Fibroblast of villous mesenchyme (primary cell): ENCODE results near the gene ASPN. TPM values are rescaled to one million over a fixed set of nuclear protein-coding genes. Genes with fewer than 3 reads are reported as not detected.

Experiments
- DNase-seq: peaks from one replicate; pipeline ENCODE4 v3.0.0-alpha.2; 2010; ENCODE audit warnings: low read depth
- H3K4me3 ChIP-seq: 2 replicates; pipeline ENCODE4 v1.5.1; 2011; ENCODE audit warnings: low read depth, mild to moderate bottlenecking, low read length
- CTCF ChIP-seq: IDR thresholded peaks from 2 replicates; pipeline ENCODE4 v1.5.1; 2012; ENCODE audit warnings: low read depth, mild to moderate bottlenecking, low read length; ENCODE audit not compliant: insufficient read depth
- total RNA-seq: library from RNA; depleted of rRNA; stranded (reverse); fragments of >200 nt; gene quantifications from 2 replicates; pipeline ENCODE4 v1.2.3, GENCODE V29; 2012

The ASPN gene
- total RNA-seq, 1 donor: 3.9 TPM

DNA sequence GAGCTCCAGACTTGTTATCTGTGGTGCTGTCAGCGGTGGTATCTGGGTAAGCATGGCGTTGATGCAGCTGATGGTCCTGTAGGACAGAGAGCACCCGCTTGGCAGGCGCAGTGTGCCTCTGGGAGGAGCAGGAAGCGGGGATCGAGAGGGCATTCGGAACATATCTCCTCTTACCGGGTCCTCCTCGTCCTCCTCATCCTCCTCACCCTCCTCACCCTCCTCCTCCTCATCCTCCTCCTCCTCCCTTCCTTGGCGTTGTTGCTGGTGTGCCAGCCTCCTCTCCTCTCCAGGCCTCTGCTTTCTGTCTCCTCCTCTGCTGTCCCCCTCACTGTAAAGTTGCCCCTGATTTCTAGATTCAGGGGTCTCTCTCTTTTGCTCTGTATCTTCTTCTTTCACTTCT, 32.3 kb upstream of the ASPN start:
- no peak for DNase-seq
- TF ChIP-seq CTCF: no peak
- H3K4me3 ChIP-seq: no peak overlapping the region

DNA sequence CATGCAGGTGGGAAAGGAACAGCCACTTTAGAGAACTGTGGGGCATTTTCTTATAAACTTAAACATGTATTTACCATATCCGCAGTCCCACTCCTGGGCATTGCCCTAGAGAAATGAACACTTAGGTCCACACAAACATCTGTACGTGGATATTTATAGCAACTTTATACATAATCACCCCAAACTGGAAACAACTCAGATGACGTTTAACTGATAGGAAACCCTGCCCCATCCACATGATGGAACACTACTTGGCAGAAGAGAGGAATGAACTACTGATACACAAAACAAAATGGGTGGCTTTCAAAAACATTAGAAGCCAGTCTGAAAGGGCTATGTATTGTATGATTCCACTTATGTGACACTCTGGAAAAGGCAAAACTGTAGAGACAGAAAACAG, 31.0 kb upstream of the ASPN start:
- H3K4me3 ChIP-seq: no peak overlapping the region
- DNase-seq: no peak
- TF ChIP-seq CTCF: no peak

DNA sequence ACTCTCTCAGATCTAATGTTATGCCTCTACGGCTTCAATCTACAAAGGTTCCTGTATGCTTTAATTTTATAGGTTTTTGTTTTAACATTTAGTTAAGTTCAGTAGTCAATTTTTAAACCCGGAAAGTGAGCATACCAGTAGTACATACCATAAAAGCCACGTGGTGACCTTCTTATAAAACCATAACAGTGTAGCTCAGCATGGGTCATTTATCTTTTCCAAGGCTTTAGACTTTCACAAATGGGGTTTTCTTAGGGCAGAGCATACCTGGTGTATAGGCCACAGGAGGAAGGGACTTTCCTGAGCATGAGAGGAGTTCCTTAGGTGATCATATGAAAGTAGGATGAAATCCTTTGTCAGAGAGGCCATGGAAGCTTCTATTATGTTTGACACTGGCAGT, 30.3 kb upstream of the ASPN start:
- no peak for DNase-seq
- no peak for TF ChIP-seq CTCF
- H3K4me3 ChIP-seq: no peak overlapping the region

DNA sequence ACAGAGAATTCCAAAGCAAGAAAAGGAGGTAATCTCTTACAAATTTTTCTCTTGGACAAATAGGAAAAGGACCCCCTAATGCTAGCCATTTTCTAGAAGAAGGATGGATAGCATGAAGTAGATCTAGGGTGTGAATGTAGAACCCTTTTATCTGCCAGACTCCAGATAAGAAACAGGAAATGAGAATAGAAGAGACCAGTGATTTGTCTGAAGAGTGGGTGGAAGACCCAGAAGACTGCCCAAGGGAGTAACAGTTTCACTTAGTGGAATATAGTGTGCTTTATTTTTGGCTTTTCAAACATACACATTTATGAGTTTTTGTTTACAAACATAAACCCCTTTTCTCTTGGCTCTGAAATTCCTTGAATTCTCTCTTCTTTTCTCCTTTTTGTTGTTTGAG, 28.4 kb upstream of the ASPN start:
- no peak for DNase-seq
- no peak overlapping the region for H3K4me3 ChIP-seq
- TF ChIP-seq CTCF: no peak

DNA sequence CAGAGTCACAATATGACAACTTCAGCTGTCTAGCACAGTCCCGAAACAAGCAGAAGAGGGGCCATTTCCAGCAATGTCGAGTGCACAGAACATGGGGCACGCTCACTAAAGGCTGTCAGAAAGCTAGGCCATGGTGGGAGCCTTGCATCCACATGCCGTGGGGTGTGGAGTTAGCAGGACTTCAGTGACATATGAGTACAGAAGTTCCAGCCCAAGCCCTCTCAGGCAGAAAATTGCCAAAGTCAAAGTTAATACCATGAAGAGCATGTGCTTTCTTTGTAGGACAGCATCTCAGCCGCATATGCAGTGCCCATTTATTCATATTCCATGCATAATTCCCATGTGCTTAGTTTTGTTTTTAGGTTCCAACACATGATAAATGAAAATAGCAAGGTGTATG, 26.7 kb upstream of the ASPN start:
- no peak for TF ChIP-seq CTCF
- no peak for DNase-seq
- H3K4me3 ChIP-seq: no peak overlapping the region

- DNase-seq: no peak
- H3K4me3 ChIP-seq: no peak overlapping the region
- peak; percentile 17 for TF ChIP-seq CTCF
Observed at GRCh38 chr9:92508018-92508820, 25.9 kb upstream of the ASPN start.

DNA sequence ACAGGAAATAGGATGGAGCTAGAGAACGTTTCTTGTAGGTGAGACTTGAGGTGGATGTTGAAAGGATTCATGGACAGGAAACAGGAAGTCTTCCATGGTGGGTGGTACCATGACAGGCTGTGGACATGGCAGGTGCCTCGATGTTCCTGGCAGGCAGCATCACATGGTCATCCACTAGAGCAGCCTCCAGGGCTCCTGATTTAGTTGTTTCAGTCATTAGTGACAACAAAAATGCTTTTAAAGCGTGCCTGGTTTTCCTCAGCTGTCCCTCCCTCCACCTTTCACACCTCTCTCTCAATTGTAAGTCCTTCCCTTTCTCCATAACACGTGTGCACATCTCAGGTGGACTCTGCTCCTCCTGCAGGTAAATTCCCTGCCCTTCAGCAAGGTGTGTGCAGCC, 25.2 kb upstream of the ASPN start:
- H3K4me3 ChIP-seq: no peak overlapping the region
- no peak for TF ChIP-seq CTCF
- no peak for DNase-seq
